ENCODE results near the gene C1orf210. TPM values are rescaled to one million over a fixed set of nuclear protein-coding genes. Genes with fewer than 3 reads are reported as not detected.

Gene C1orf210
- total and polyA plus RNA-seq, 2 of the 13 experiments (the other 11 are each of a cell fraction or from before 2014, with no cell fraction given) = 0.49 to 5.1 TPM

DNA sequence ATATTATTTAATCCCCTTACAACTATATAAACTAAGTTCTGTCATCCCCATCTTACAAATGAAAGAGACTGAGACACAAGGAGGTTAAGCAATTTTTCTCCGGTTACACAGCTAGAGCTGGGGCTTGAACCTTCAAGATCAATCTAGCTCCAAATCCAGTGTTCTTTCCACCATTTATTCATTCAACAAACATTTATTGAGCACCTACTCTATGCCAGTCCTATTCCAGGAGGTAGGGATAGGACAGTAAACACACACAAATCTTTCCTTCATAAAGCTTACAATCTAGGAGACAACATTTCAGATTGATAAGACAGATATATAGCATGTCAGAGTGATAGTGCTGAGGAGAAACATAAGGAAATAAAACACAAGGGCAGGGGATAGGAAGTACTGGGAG is 18.5 kb downstream of the C1orf210 start:
- POLR2A ChIA-PET = interaction anchor here (1.1 to 1.5 kb wide), 4 partner anchors 9 to 18 kb away, joined by 4 to 7 read pairs (median 5); partner anchors contain the start of gene C1orf210
- FAIRE-seq (no peak), ATAC-seq (no peak), DNase-seq (ENCODE audit: low spot score) (no peak)
- in situ Hi-C loops (cut with HindIII; ENCODE audit: extremely low pct_ligation_motif_present, low pct_unique_long_range_greater_than_20kb) (no loop called here), intact Hi-C loops (cut with micrococcal nuclease; ENCODE audit: unreplicated experiment) (no loop called here)
- Histone ChIP-seq H2AFZ (ENCODE audit: low read length) (no peak overlapping the region), H3K27ac (ENCODE audit: extremely low read length, insufficient read depth, low read length) (no peak overlapping the region), H3K4me1 (ENCODE audit: insufficient read depth, low read length) (peaks cover 61% of the 10 kb centered on the region), H3K9ac (ENCODE audit: insufficient read depth, low read depth, low read length) (no peak overlapping the region), H3K4me2 (ENCODE audit: low read depth, low read length) (peak overlapping the region; percentile 85), H3K9me3 (ENCODE audit: low read length) (peaks cover 18% of the 10 kb centered on the region), H3K79me2 (ENCODE audit: insufficient read depth, low read length) (no peaks in the 10 kb centered on the region), H3K27me3 (ENCODE audit: control insufficient read depth in 1 of 2, insufficient read depth in 2 of 2, low read length in 2 of 2) (peaks cover 0 to 3% of the 10 kb centered on the region in 2 experiments; a peak in 1 of 5 replicates), H3K36me3 (replicated peaks in 1 of 2; ENCODE audit: control insufficient read depth in 1 of 2, insufficient read depth in 2 of 2, low read length in 2 of 2) (no peaks in the 10 kb centered on the region), H4K20me1 (ENCODE audit: insufficient read depth, low read length) (no peaks in the 10 kb centered on the region), H3K4me3 (replicated peaks in 1 of 3; ENCODE audit: insufficient read depth in 1 of 3, low read depth in 2 of 3, low read length in 3 of 3) (0 out of 6 replicates have a peak overlapping the region, but pooled peaks of 1 of the 3 experiments have one; percentile 54)
- BruUV-seq (replicated peaks) = no TSS peak
- CTCF ChIA-PET (ENCODE audit: low intra/inter-chr PET ratio, low total read pairs) = no interaction called here
- TF ChIP-seq ZNF3 (CRISPR knock-in tag; IDR thresholded peaks at IDR 0.05) (peak; percentile 68; the same call in 1 of the 2 replicates), JUNB (CRISPR knock-in tag; IDR thresholded peaks at IDR 0.05; ENCODE audit: borderline replicate concordance) (no peak)
- TF ChIP-seq, protein P1, sequence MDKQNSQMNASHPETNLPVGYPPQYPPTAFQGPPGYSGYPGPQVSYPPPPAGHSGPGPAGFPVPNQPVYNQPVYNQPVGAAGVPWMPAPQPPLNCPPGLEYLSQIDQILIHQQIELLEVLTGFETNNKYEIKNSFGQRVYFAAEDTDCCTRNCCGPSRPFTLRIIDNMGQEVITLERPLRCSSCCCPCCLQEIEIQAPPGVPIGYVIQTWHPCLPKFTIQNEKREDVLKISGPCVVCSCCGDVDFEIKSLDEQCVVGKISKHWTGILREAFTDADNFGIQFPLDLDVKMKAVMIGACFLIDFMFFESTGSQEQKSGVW (CRISPR knock-in tag; IDR thresholded peaks at IDR 0.05; ENCODE audit: borderline replicate concordance) = no peak
- WGBS (ENCODE audit: low lambda C conversion rate) = 100% methylated on average over 1 of the region's 1 CpG

DNA sequence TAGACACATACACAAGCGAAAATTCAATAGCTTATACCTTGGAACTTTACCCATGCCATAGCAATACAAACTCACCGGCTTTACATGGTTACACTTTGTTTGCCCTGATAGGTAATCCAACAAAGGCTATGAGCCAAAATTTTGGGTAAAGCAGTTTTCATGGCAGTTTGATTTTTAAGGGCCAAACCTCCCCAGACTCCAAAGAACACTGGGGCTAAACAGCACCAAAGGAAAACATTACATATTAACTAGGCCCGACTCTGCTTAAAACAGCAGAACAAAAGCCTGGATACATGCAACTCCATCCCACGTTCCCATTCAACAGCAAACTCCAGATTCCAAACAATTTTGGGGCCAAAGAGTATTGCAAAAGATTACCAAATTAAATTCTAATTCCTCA is 19.9 kb downstream of the C1orf210 start:
- ChIA-PET POLR2A (no interaction called here), CTCF (ENCODE audit: low intra/inter-chr PET ratio, low total read pairs) (no interaction called here)
- no TSS peak for BruUV-seq (replicated peaks)

More for the DNA sequence above, 19.9 kb downstream of the C1orf210 start:
- H3K9me3 ChIP-seq (ENCODE audit: low read length) = peaks cover 19% of the 10 kb centered on the region
- TF ChIP-seq XRCC5 (optimal IDR thresholded peaks at IDR 0.05; ENCODE audit: low read length) (no peak), ZNF788 (CRISPR knock-in tag; IDR thresholded peaks at IDR 0.05; ENCODE audit: borderline replicate concordance) (no peak), ZFP82 (CRISPR knock-in tag; IDR thresholded peaks at IDR 0.05; ENCODE audit: borderline replicate concordance) (no peak), PTBP1 (IDR thresholded peaks at IDR 0.05; ENCODE audit: low read depth, low read length, poor library complexity, severe bottlenecking) (no peak), ZNF572 (CRISPR knock-in tag; IDR thresholded peaks at IDR 0.05) (no peak), ZNF124 (CRISPR knock-in tag; IDR thresholded peaks at IDR 0.05) (no peak), TEAD3 (CRISPR knock-in tag; optimal IDR thresholded peaks at IDR 0.05; ENCODE audit: borderline replicate concordance) (no peak), ATM (IDR thresholded peaks at IDR 0.05; ENCODE audit: borderline replicate concordance) (no peak), MAFF (IDR thresholded peaks at IDR 0.05; ENCODE audit: low read depth, low read length) (no peak), ZNF333 (CRISPR knock-in tag; IDR thresholded peaks at IDR 0.05; ENCODE audit: borderline replicate concordance) (no peak), PHB2 (IDR thresholded peaks at IDR 0.05; ENCODE audit: partially characterized antibody) (no peak), ZSCAN12 (CRISPR knock-in tag; IDR thresholded peaks at IDR 0.05) (no peak), ZNF7 (CRISPR knock-in tag; IDR thresholded peaks at IDR 0.05) (no peak), ZNF549 (CRISPR knock-in tag; IDR thresholded peaks at IDR 0.05) (no peak)
- H3K9ac ChIP-seq (ENCODE audit: insufficient read depth, low read depth, low read length) = no peak overlapping the region
- WGBS (ENCODE audit: low lambda C conversion rate) = 4% methylated on average over 4 of the region's 4 CpGs
- H3K4me2 ChIP-seq (ENCODE audit: low read depth, low read length) = no peak overlapping the region
- no peak for ATAC-seq
- peaks cover 48% of the 10 kb centered on the region for H3K4me1 ChIP-seq (ENCODE audit: insufficient read depth, low read length)
- no peaks in the 10 kb centered on the region for H3K79me2 ChIP-seq (ENCODE audit: insufficient read depth, low read length)
- H3K36me3 ChIP-seq (replicated peaks in 1 of 2; ENCODE audit: control insufficient read depth in 1 of 2, insufficient read depth in 2 of 2, low read length in 2 of 2) = no peaks in the 10 kb centered on the region
- no peak overlapping the region for H3K4me3 ChIP-seq (replicated peaks in 1 of 3; ENCODE audit: insufficient read depth in 1 of 3, low read depth in 2 of 3, low read length in 3 of 3)
- no peaks in the 10 kb centered on the region for H4K20me1 ChIP-seq (ENCODE audit: insufficient read depth, low read length)
- no peak overlapping the region for H3K27ac ChIP-seq (ENCODE audit: extremely low read length, insufficient read depth, low read length)
- H2AFZ ChIP-seq (ENCODE audit: low read length) = no peak overlapping the region
- in situ Hi-C loops (cut with HindIII; ENCODE audit: extremely low pct_ligation_motif_present, low pct_unique_long_range_greater_than_20kb) = no loop called here
- no peak for FAIRE-seq
- intact Hi-C loops (cut with micrococcal nuclease; ENCODE audit: unreplicated experiment) = no loop called here
- no peak for DNase-seq (ENCODE audit: low spot score)
- H3K27me3 ChIP-seq (ENCODE audit: control insufficient read depth in 1 of 2, insufficient read depth in 2 of 2, low read length in 2 of 2) = peaks cover 0 to 3% of the 10 kb centered on the region in 2 experiments; a peak in 1 of 5 replicates
